Memory B cell (primary cell): ENCODE data around the gene THRB.

Source experiments
- ATAC-seq: fragments of 150-1000 bp; cut with Tn5 transposase; 2 replicates; pipeline ENCODE4 v1.10.0; 2021; ENCODE audit warnings: low read depth, mild to moderate bottlenecking, moderate library complexity
- DNase-seq, 2 donors: peaks; one replicate each; pipeline ENCODE4 v3.0.0; 2022; ENCODE audit warnings: low spot score in 2 of 2
- H3K27ac Mint-ChIP-seq: one replicate; pipeline ENCODE4 v1.8.0; 2022; ENCODE audit warnings: mild to moderate bottlenecking, moderate library complexity, mixed read lengths
- H3K27me3 Mint-ChIP-seq: one replicate; pipeline ENCODE4 v1.8.0; 2022; ENCODE audit warnings: mixed read lengths
- H3K36me3 Mint-ChIP-seq: one replicate; pipeline ENCODE4 v1.8.0; 2022; ENCODE audit warnings: mild to moderate bottlenecking, mixed read lengths
- H3K4me1 Mint-ChIP-seq: one replicate; pipeline ENCODE4 v1.8.0; 2022; ENCODE audit warnings: mixed read lengths
- H3K4me3 Mint-ChIP-seq: one replicate; pipeline ENCODE4 v1.8.0; 2022; ENCODE audit warnings: mild to moderate bottlenecking, moderate library complexity, mixed read lengths
- H3K9me3 Mint-ChIP-seq: one replicate; pipeline ENCODE4 v1.8.0; 2022; ENCODE audit warnings: mixed read lengths

THRB gene

DNA sequence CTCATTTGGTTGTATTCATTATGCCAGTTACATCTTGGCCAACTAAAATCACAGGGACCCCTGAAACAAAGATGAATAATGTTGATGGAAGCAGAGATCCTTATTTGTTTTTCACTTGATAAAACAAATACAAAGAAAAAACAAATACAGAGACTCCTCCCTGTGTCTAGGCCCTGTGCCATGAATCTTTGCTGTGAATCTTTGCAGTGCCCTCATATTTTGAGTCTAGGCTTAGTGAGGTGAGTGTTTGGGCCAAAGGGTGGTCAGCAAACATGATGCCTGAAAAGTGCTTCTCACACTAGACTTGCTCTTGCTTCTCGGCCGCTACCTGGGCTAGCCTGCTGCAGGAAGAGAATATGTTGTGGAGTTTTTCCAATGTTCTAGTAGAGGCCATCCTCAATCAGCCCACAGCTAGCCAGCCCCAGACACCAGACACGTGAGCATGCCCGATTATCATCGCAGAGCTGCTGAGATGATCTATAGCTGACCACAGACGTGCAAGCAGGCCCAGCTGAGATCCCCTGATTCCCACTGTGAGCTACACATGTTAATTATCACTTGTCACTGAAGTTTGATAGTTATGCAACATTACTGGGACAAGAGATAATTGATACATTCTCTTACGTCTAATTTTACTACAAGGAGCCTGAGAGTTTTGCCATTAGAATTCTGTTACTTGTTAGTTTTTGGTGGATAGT, 191.4 kb downstream of the THRB start:
- Mint-ChIP-seq H3K9me3 (no peaks in the 10 kb centered on the region), H3K27ac (no peak overlapping the region), H3K4me1 (no peaks in the 10 kb centered on the region), H3K36me3 (no peaks in the 10 kb centered on the region), H3K27me3 (no peaks in the 10 kb centered on the region), H3K4me3 (no peak overlapping the region)
- ATAC-seq (no peak), DNase-seq (no peak)

DNA sequence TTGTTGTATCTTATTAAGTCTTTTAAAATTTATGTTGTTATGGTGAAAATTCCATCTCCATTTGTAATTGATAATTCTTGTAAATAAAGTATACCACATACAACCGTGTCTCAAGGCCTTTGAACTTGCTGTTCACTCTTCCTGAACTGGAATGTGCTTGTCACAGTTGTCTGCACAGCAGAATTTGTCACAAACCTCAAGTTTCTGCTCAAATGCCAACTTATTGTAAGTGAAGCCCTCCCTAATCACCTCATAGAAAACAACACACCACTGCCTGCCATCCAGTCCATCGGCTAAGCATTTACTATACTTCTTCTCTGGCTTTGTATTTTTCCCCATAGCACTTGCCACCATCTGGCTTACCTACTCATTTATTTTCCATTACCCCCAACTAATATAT, 192.3 kb downstream of the THRB start:
- Mint-ChIP-seq H3K27ac (no peak overlapping the region), H3K36me3 (no peaks in the 10 kb centered on the region), H3K4me3 (no peak overlapping the region), H3K9me3 (no peaks in the 10 kb centered on the region), H3K4me1 (no peaks in the 10 kb centered on the region), H3K27me3 (no peaks in the 10 kb centered on the region)
- ATAC-seq: no peak
- DNase-seq: no peak

DNA sequence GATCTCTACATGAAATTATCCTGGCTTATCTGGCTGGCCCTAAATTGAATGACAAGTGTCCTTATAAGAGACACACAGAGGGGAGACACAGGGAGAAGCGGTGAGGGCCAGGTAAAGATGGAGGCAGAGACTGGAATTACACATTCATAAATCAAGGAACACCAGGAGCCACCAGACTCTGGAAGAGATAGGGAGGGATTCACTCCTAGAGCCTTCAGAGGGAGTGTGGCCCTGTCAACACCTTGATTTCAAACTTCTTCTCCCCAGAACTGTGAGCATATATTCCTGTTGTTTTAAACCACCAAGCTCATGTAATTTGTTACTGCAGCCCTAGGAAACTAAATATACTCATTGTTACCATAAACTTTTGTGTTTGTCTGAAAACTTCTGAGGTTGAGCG, 193.7 kb downstream of the THRB start:
- Mint-ChIP-seq H3K36me3 (no peaks in the 10 kb centered on the region), H3K27me3 (no peaks in the 10 kb centered on the region), H3K4me1 (no peaks in the 10 kb centered on the region), H3K9me3 (no peaks in the 10 kb centered on the region), H3K27ac (no peak overlapping the region), H3K4me3 (no peak overlapping the region)
- ATAC-seq (no peak), DNase-seq (no peak)

- Mint-ChIP-seq H3K4me1 (no peaks in the 10 kb centered on the region), H3K4me3 (no peak overlapping the region), H3K27me3 (no peaks in the 10 kb centered on the region), H3K9me3 (no peaks in the 10 kb centered on the region), H3K27ac (no peak overlapping the region), H3K36me3 (no peaks in the 10 kb centered on the region)
- DNase-seq (no peak), ATAC-seq (no peak)
Observed at GRCh38 chr3:24299806-24300626, 194.6 kb downstream of the THRB start.

DNA sequence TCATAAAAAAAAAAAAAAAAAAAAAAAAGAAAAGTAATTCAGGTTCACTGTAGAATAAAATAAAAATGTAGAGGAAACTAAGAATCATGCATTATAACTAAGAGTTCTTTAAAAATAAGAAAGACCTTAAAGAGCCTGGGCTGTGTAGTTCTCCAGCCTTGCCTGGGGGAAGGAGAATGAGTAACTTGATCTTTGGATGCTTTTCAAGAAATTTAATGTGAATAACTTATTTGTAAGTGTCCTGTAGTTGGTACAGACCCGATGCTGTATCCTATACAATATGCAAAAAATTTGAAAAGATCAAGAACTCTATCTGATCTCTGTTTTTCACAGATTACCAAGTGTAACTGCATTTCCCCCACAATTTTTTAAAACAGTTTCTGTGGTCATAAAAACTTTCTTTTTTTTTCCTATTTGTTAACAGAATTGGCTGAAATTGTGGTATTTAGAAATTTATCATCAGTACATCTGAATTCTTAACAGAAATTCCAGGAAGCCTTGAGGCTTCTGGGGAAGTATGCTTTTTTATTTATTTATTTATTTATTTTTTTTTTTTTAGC, 195.3 kb downstream of the THRB start:
- Mint-ChIP-seq H3K27me3 (no peaks in the 10 kb centered on the region), H3K4me3 (no peak overlapping the region), H3K27ac (no peak overlapping the region), H3K9me3 (no peaks in the 10 kb centered on the region), H3K36me3 (no peaks in the 10 kb centered on the region), H3K4me1 (no peaks in the 10 kb centered on the region)
- ATAC-seq: no peak
- DNase-seq: no peak

GRCh38 chr3:24296441-24297205, 198.0 kb downstream of the THRB start:
- DNase-seq: no peak
- H3K27ac Mint-ChIP-seq: no peak overlapping the region
- ATAC-seq: no peak
- no peak overlapping the region for H3K4me3 Mint-ChIP-seq
- H3K4me1 Mint-ChIP-seq: no peaks in the 10 kb centered on the region
- H3K9me3 Mint-ChIP-seq: peaks cover 2% of the 10 kb centered on the region
- no peaks in the 10 kb centered on the region for H3K27me3 Mint-ChIP-seq
- H3K36me3 Mint-ChIP-seq: no peaks in the 10 kb centered on the region

- ATAC-seq (no peak), DNase-seq (no peak)
- no peak overlapping the region for H3K27ac Mint-ChIP-seq
- H3K27me3 Mint-ChIP-seq: peaks cover 2% of the 10 kb centered on the region
- H3K4me1 Mint-ChIP-seq: no peaks in the 10 kb centered on the region
- H3K9me3 Mint-ChIP-seq: peaks cover 2% of the 10 kb centered on the region
- H3K4me3 Mint-ChIP-seq: no peak overlapping the region
- H3K36me3 Mint-ChIP-seq: no peaks in the 10 kb centered on the region
Observed at GRCh38 chr3:24294150-24294549, 200.5 kb downstream of the THRB start.

DNA sequence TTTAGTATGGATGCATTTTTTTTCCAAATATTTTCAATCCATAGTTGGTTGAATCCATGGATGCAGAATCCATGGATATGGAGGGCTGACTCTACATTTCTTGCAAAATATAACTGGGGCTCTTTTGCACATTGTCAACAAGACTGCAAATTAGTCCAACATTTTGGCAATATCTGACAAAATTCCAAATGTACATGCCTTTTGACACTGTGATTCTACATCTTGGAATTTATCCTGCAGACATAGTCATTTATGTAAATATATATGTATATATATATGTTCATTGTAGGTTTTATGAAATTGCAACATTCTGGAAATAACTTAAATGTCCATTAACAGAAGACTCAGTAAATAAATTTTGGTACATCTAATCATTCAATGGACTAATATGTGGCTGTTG, 203.0 kb downstream of the THRB start:
- DNase-seq (no peak), ATAC-seq (no peak)
- Mint-ChIP-seq H3K27ac (no peak overlapping the region), H3K27me3 (peaks cover 2% of the 10 kb centered on the region), H3K9me3 (peaks cover 2% of the 10 kb centered on the region), H3K36me3 (no peaks in the 10 kb centered on the region), H3K4me3 (no peak overlapping the region), H3K4me1 (no peaks in the 10 kb centered on the region)

DNA sequence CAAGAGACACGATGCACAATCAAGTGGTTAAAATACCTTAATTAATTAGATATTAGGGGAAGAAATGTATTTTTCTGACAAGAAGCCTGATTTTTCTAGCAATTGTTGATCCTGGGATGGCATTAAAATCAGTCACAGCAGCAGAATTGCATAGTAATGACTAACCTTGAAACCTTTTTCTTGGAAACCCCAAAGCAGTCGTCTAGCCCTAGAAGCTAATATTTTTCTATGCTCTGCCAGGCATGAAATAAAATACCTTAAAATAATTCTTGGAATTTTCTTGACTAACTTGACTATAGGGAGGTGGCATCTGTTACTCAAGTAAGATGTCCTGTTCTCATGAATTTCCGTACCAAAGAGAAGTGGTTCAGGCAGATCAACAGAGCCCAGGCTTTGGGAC, 204.1 kb downstream of the THRB start:
- Mint-ChIP-seq H3K9me3 (peaks cover 5% of the 10 kb centered on the region), H3K4me1 (no peaks in the 10 kb centered on the region), H3K4me3 (no peak overlapping the region), H3K27ac (no peak overlapping the region), H3K27me3 (peaks cover 2% of the 10 kb centered on the region), H3K36me3 (no peaks in the 10 kb centered on the region)
- DNase-seq (no peak), ATAC-seq (no peak)

DNA sequence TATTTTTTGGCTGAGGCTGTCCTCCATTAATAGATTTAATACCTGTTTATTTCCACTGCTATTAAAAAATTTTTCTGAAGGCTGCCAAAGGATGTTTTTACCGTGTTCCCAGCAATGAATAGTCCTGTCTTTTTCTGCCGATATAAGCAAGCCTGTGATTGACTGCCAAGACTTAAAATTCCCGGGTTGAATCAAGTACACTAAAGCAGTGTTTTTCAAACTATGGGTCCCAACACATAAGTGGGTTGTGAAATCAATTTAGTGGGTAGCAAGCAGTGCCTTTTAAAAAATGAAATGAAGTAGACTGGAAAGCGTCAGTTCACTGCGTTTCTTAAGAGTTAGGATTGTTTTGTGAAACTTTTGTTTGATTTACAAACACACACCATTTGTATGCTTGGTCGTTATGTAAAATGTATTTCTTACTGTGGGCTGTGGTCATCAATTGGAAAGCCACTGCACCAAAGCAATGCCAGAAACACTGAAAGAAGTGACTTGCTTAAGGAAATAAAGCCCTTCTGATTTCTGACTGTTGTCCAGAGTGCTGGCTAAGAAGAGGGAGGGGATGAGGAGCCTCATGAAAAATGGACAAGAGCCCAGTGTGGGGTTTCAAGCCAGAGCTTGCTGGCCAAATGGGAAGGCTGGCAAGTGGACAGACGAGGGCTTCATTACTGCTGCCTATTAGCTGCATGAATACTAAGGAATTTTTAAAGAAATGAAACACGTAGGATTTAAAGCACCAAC, 206.0 kb downstream of the THRB start:
- Mint-ChIP-seq H3K4me1 (no peaks in the 10 kb centered on the region), H3K36me3 (no peaks in the 10 kb centered on the region), H3K27me3 (peaks cover 2% of the 10 kb centered on the region), H3K9me3 (peaks cover 3% of the 10 kb centered on the region), H3K4me3 (no peak overlapping the region), H3K27ac (no peak overlapping the region)
- ATAC-seq (no peak), DNase-seq (no peak)

DNA sequence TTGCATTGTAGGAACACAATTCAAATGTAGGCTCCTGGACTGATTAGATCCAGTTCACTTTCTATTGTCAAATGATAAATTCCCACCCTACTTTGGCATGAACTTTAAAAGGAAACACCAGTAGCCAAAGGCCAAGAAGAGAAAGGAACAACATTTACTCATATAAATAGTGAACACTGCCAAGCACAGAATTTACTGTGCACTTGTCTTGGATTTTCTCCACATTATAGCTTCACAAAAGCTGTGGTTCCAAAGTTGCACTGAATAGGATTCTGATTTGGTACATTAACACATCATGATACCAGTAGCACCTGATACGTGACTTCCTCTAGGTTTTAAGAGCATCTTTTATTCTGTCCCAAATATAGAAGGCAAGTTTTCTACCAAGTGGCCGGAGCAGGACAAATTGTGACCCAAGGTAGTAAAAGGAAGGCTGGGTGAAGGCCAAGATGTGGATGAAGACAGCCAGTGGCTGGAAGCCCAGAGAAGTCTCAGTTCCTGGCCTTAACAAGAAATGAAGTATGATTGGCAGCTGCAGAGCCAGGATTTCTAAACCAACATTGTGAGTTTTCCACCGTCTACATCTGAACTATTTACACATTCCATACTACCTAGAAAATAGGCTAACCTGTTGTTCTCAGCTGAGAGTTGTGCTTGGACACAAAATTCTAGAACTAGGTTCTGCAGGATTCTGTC, 206.7 kb downstream of the THRB start:
- DNase-seq (no peak), ATAC-seq (no peak)
- H3K27me3 Mint-ChIP-seq: peaks cover 2% of the 10 kb centered on the region
- no peaks in the 10 kb centered on the region for H3K4me1 Mint-ChIP-seq
- no peaks in the 10 kb centered on the region for H3K36me3 Mint-ChIP-seq
- H3K4me3 Mint-ChIP-seq: no peak overlapping the region
- H3K9me3 Mint-ChIP-seq: peaks cover 3% of the 10 kb centered on the region
- H3K27ac Mint-ChIP-seq: no peak overlapping the region

GRCh38 chr3:24286405-24286804, 208.2 kb downstream of the THRB start:
- DNase-seq: no peak
- no peak for ATAC-seq
- Mint-ChIP-seq H3K4me1 (no peaks in the 10 kb centered on the region), H3K36me3 (no peaks in the 10 kb centered on the region), H3K9me3 (peaks cover 3% of the 10 kb centered on the region), H3K27ac (no peak overlapping the region), H3K27me3 (peaks cover 2% of the 10 kb centered on the region), H3K4me3 (no peak overlapping the region)

GRCh38 chr3:24278543-24278942, 216.1 kb downstream of the THRB start:
- H3K4me1 Mint-ChIP-seq: no peaks in the 10 kb centered on the region
- ATAC-seq: no peak
- no peak overlapping the region for H3K27ac Mint-ChIP-seq
- no peaks in the 10 kb centered on the region for H3K36me3 Mint-ChIP-seq
- H3K4me3 Mint-ChIP-seq: no peak overlapping the region
- H3K27me3 Mint-ChIP-seq: peaks cover 3% of the 10 kb centered on the region
- no peak for DNase-seq
- no peaks in the 10 kb centered on the region for H3K9me3 Mint-ChIP-seq
